Motor neuron (in vitro differentiated cells): ENCODE results near the gene GPC6. TPM values are rescaled to one million over a fixed set of nuclear protein-coding genes. Genes with fewer than 3 reads are reported as not detected.
A peak's percentile ranks its signal among the peaks of the same experiment; 100 is the strongest.

ENCODE experiments used
- ATAC-seq, 8 experiments: fragments of 200-7000 bp; cut with Tn5 transposase; replicated peaks in 6 of 8; 2 replicates each; pipeline ENCODE4 v1.8.0; 2021; ENCODE audit warnings: mild to moderate bottlenecking in 8 of 8, moderate library complexity in 8 of 8
- H3K27ac ChIP-seq, 2 donors: fragments of 250-450 bp; sonication (Bioruptor Pico); 2 replicates each; pipeline ENCODE4 v1.9.0; 2021; ENCODE audit warnings: antibody characterized with exemption in 2 of 2, mild to moderate bottlenecking in 2 of 2, moderate library complexity in 1 of 2
- H3K4me1 ChIP-seq, 2 donors: fragments of 250-450 bp; sonication (Bioruptor Pico); replicated peaks in 1 of 2; 2 replicates each; pipeline ENCODE4 v1.6.1; 2021; ENCODE audit warnings: antibody characterized with exemption in 2 of 2, mild to moderate bottlenecking in 2 of 2, moderate library complexity in 1 of 2
- H3K4me3 ChIP-seq, 5 donors: fragments of 250-450 bp; sonication (Bioruptor Pico); 2 replicates each; pipeline ENCODE4 v1.9.0; 2021; ENCODE audit warnings: antibody characterized with exemption in 5 of 5, mild to moderate bottlenecking in 5 of 5, moderate library complexity in 4 of 5
- WGBS, 10 experiments: fragments of 450-650 bp; shearing (Covaris generic); methylation state at CpG; one replicate each; pipeline ENCODE4 v1.0.0; 2022; 5-methylcytosine and 5-hydroxymethylcytosine counted together
- in situ Hi-C, 9 experiments: fragments of 400-800 bp; cut with MboI; loops; one replicate each; pipeline ENCODE4 v1.15.0; 2021; ENCODE audit warnings: low sequenced_read_pairs in 9 of 9, low pct_unique_long_range_greater_than_20kb in 2 of 9; ENCODE audit not compliant: unreplicated experiment in 9 of 9
- total RNA-seq, 8 experiments: library from RNA; unstranded; fragments of 300-600 nt; gene quantifications; 2 replicates each; pipeline versions ENCODE4 v1.2.3 to v1.2.4, GENCODE V29; 2022

The GPC6 gene
- total RNA-seq, 8 experiments from 2014 or later: 1.8 to 52.4 (median 15.5) TPM

- Histone ChIP-seq H3K4me3 (no peak overlapping the region), H3K4me1 (peaks cover 5 to 11% of the 10 kb centered on the region in 2 donors), H3K27ac (no peak overlapping the region)
- in situ Hi-C loops: no loop called here
- peak in 7 of 8 experiments; percentile 9 to 75 (median 64) for ATAC-seq
- 28 to 84% (median 72%) methylated on average over 1 to 8 of the region's 8 CpGs for WGBS, 10 experiments
Observed at GRCh38 chr13:93496985-93497673, 270.5 kb downstream of the GPC6 start.

DNA sequence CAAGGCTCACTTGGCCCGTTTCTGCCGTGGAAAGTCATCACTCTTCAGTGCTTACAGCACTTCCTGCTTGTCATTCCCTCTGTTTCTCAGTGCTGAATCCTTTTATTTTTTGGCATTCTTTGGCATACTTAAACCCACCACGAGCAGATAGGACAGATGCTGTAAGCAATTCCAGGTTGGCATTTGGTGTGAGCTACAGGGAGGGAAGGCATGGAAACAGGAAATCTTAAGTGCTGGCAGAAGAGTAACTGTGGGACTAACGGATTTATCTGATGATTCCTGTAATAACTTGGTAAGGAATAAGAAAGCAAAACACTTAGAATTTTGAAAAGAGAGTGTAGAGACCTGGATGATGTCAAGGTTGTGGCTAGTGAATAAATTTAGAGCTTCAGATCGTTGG is 273.4 kb downstream of the GPC6 start:
- H3K4me1 ChIP-seq: peaks cover 6 to 11% of the 10 kb centered on the region in 2 donors
- in situ Hi-C loops: no loop called here
- no peak overlapping the region for H3K4me3 ChIP-seq
- WGBS, 10 experiments: 6 to 86% (median 58%) methylated on average over 2 to 5 of the region's 5 CpGs; no CpG with 5 or more reads in 1 of the 10 experiments
- ATAC-seq: no peak
- no peak overlapping the region for H3K27ac ChIP-seq

- in situ Hi-C loops: no loop called here
- H3K27ac ChIP-seq: no peak overlapping the region
- H3K4me1 ChIP-seq: peaks cover 12% of the 10 kb centered on the region in 2 donors
- WGBS, 10 experiments: 79 to 100% (median 95%) methylated on average over 1 of the region's 1 CpG; no CpG with 5 or more reads in 1 of the 10 experiments
- no peak for ATAC-seq
- no peak overlapping the region for H3K4me3 ChIP-seq
Observed at GRCh38 chr13:93502071-93502470, 275.5 kb downstream of the GPC6 start.

GRCh38 chr13:93502987-93503615 is 276.5 kb downstream of the GPC6 start:
- no peak overlapping the region for H3K27ac ChIP-seq
- in situ Hi-C loops: no loop called here
- no peak overlapping the region for H3K4me3 ChIP-seq
- peaks cover 5 to 10% of the 10 kb centered on the region in 2 donors for H3K4me1 ChIP-seq
- 0 to 100% (median 71%) methylated on average over 1 of the region's 1 CpG; no CpG with 5 or more reads in 3 of the 10 experiments for WGBS, 10 experiments
- no peak for ATAC-seq

DNA sequence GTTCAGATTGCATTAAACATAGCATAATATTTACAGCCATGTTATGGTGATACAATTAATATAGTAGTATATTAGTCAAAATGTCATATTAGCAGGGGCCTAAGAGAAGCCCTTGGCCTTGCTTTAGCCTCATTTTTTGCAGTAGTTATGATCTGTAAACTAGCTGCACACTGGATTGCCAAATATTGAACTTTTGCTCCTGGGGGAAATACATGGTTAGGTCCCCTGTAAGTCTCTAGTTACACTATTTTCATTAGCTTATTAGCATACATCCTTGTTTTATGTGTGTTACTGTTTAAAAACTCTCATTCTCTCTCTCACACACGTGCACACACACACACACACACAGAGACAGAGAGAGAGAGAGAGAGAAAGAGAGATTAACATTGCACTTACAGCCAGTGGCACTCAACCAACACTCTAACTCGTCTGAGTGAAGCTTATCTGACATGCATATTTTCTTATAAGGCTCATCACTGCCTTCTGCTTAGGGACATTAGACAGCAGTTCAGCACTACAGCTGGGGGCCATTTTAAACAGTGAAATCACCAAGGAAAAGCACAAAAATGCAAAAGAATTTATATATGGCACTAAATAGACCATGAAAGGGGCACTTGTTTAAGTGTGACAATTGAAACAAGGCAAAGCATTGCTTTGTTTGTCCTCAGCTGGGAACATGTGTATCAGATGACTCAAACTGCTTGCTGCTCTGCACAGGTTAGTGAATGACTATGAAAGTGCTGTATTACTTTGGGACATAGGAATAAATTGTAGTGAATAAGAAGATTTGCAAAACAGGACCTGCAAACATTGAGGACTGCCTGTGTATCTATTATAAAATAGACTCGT is 278.7 kb downstream of the GPC6 start:
- peak in 7 of 8 experiments; percentile 44 to 94 (median 91) for ATAC-seq
- in situ Hi-C loops: no loop called here
- Histone ChIP-seq H3K27ac (no peak overlapping the region), H3K4me1 (peaks cover 9 to 10% of the 10 kb centered on the region in 2 donors), H3K4me3 (no peak overlapping the region)
- 43 to 100% (median 80%) methylated on average over 1 to 3 of the region's 3 CpGs; no CpG with 5 or more reads in 3 of the 10 experiments for WGBS, 10 experiments

DNA sequence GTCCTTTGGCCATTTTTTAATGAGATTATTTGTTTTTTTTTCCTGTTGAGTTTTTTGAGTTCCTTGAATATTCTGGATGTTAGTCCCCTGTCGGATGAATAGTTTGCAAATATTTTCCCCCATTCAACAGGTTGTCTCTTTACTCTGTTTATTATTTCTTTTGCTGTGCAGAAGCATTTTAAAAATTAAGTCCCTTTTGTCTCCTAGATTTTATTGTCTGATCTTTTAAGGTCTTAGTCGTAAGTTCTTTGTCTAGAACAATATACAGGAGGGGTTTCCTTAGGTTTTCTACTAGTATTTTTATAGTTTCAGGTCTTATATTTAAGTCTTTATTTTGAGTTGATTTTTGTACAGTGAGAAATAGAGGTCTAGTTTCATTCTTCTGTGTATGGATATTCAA is 284.4 kb downstream of the GPC6 start:
- H3K27ac ChIP-seq: no peak overlapping the region
- H3K4me1 ChIP-seq: peaks cover 0 to 4% of the 10 kb centered on the region in 2 donors
- ATAC-seq: no peak
- in situ Hi-C loops: no loop called here
- no peak overlapping the region for H3K4me3 ChIP-seq
- 0 to 71% (median 47%) methylated on average over 1 to 2 of the region's 2 CpGs for WGBS, 10 experiments

DNA sequence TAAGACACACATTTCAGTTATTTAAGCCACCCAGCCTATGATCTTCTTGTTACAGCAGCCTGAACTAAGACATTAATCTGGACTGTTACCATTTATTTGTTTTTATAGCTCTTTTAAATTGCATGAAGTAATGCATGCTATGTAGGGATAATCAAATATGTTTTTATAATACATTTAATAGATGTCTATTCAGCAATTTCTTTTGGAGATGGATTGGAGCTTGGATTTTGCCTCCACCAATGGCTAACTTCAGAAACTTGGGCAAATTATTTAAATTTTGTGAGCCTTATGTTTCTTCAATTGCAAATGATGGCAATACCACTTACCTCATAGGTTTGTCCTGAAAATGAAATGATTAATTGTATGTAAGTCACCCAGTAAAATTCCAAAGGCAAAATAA is 288.7 kb downstream of the GPC6 start:
- Histone ChIP-seq H3K4me3 (no peak overlapping the region), H3K4me1 (no peaks in the 10 kb centered on the region), H3K27ac (no peak overlapping the region)
- in situ Hi-C loops: no loop called here
- no peak for ATAC-seq

GRCh38 chr13:93517658-93518057 is 291.1 kb downstream of the GPC6 start:
- in situ Hi-C loops: no loop called here
- Histone ChIP-seq H3K4me3 (no peak overlapping the region), H3K4me1 (peaks cover 0 to 7% of the 10 kb centered on the region in 2 donors), H3K27ac (no peak overlapping the region)
- no peak for ATAC-seq

GRCh38 chr13:93521307-93521706 is 294.7 kb downstream of the GPC6 start:
- Histone ChIP-seq H3K27ac (no peak overlapping the region), H3K4me3 (no peak overlapping the region), H3K4me1 (peaks cover 4 to 14% of the 10 kb centered on the region in 2 donors)
- no peak for ATAC-seq
- 58 to 93% (median 75%) methylated on average over 1 to 2 of the region's 2 CpGs; no CpG with 5 or more reads in 3 of the 10 experiments for WGBS, 10 experiments
- in situ Hi-C loops: no loop called here

- no peak for ATAC-seq
- in situ Hi-C loops: no loop called here
- Histone ChIP-seq H3K4me3 (no peak overlapping the region), H3K27ac (no peak overlapping the region), H3K4me1 (peaks cover 4 to 14% of the 10 kb centered on the region in 2 donors)
- WGBS, 10 experiments: 42 to 100% (median 75%) methylated on average over 1 to 3 of the region's 3 CpGs
Observed at GRCh38 chr13:93522501-93522900, 295.9 kb downstream of the GPC6 start.

DNA sequence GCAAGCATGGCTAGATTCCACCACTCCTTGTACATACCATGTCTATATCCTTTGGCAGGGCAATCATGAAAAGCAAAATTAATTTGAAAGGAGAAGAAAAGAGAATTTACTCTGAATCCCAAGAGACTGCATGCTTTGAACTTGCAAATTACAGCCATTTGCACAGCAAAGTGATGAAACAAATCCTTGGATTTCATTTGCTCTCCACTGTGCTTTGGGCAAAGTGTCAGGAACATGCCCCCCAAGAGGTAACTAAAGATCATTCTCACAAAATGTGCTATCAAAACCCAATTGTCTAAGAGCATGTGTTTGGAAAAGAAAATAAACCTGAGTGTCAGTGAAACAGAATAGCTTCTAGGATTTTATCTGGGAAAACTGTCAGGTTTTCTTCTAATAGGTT is 298.5 kb downstream of the GPC6 start:
- Histone ChIP-seq H3K4me1 (peaks cover 12 to 20% of the 10 kb centered on the region in 2 donors), H3K27ac (no peak overlapping the region), H3K4me3 (no peak overlapping the region)
- in situ Hi-C loops: no loop called here
- peak in 2 of 8 experiments; percentile 20 to 29 for ATAC-seq

- in situ Hi-C loops: no loop called here
- Histone ChIP-seq H3K27ac (no peak overlapping the region), H3K4me3 (no peak overlapping the region), H3K4me1 (peaks cover 12 to 17% of the 10 kb centered on the region in 2 donors)
- ATAC-seq: peak in 5 of 8 experiments; percentile 33 to 86 (median 53)
- WGBS, 10 experiments: 34 to 83% (median 79%) methylated on average over 1 to 2 of the region's 2 CpGs; no CpG with 5 or more reads in 3 of the 10 experiments
Observed at GRCh38 chr13:93527748-93528297, 301.2 kb downstream of the GPC6 start.

DNA sequence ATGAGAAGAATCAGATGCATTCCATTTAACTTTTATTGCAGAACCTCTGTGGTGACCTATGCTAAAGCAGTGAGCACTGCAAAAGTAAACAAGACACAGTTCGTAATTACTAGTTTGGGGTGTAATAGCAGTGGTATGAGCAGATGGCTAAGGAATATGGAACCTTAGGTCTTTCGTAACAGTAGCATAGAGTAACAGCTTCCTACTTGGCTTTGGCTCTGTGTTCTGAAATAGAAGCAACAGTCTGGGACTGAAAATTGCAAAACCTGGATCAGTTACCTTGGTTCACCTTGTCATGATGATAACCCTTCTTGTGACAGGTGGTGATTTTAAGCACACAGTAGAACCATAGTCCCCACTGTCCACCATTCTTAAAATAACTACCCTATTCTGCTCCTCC is 303.4 kb downstream of the GPC6 start:
- ATAC-seq: no peak
- H3K4me1 ChIP-seq: peaks cover 12 to 14% of the 10 kb centered on the region in 2 donors
- H3K4me3 ChIP-seq: no peak overlapping the region
- H3K27ac ChIP-seq: no peak overlapping the region
- 50 to 100% (median 69%) methylated on average over 1 to 2 of the region's 2 CpGs; no CpG with 5 or more reads in 3 of the 10 experiments for WGBS, 10 experiments
- in situ Hi-C loops: no loop called here
